Measurements from ENCODE around the gene EPHA1.

DNA sequence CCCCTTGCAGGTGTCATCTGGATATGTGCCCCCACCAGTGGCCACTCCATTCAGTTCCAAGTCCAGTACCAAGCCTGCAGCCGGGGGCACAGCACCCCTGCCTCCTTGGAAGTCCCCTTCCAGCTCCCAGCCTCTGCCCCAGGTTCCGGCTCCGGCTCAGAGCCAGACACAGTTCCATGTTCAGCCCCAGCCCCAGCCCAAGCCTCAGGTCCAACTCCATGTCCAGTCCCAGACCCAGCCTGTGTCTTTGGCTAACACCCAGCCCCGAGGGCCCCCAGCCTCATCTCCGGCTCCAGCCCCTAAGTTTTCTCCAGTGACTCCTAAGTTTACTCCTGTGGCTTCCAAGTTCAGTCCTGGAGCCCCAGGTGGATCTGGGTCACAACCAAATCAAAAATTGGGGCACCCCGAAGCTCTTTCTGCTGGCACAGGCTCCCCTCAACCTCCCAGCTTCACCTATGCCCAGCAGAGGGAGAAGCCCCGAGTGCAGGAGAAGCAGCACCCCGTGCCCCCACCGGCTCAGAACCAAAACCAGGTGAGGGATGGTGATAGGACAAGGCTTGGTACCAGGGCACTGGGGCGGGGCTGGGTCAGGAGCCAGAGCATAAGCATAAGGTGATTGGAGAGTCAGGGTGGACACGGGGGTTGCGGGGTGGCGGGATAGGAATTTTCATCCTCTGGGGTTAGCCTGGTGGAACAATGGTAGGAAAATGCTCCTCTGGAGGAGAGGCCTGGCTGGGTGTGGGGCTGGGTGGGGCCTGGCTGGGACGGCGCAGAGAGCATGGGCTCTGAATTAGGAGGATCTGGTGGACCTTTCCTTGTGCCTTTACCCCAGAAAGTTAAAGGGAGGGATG is 25.6 kb downstream of the EPHA1 start:
- TF ChIP-seq, protein P1, sequence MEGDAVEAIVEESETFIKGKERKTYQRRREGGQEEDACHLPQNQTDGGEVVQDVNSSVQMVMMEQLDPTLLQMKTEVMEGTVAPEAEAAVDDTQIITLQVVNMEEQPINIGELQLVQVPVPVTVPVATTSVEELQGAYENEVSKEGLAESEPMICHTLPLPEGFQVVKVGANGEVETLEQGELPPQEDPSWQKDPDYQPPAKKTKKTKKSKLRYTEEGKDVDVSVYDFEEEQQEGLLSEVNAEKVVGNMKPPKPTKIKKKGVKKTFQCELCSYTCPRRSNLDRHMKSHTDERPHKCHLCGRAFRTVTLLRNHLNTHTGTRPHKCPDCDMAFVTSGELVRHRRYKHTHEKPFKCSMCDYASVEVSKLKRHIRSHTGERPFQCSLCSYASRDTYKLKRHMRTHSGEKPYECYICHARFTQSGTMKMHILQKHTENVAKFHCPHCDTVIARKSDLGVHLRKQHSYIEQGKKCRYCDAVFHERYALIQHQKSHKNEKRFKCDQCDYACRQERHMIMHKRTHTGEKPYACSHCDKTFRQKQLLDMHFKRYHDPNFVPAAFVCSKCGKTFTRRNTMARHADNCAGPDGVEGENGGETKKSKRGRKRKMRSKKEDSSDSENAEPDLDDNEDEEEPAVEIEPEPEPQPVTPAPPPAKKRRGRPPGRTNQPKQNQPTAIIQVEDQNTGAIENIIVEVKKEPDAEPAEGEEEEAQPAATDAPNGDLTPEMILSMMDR (IDR thresholded peaks at IDR 0.05) = no peak
- no peak for TF ChIP-seq ZFX (IDR thresholded peaks at IDR 0.05; ENCODE audit: borderline replicate concordance)
